Measurements from ENCODE around the gene ZBTB7A.

The ZBTB7A gene

GRCh38 chr19:4093643-4094175, 27.0 kb upstream of the ZBTB7A start:
- FAIRE-seq = no peak

GRCh38 chr19:4090356-4091220, 23.9 kb upstream of the ZBTB7A start:
- no peak for FAIRE-seq

GRCh38 chr19:4089946-4090345, 23.2 kb upstream of the ZBTB7A start:
- FAIRE-seq = no peak

GRCh38 chr19:4089400-4089908, 22.8 kb upstream of the ZBTB7A start:
- FAIRE-seq = no peak

GRCh38 chr19:4088975-4089374, 22.3 kb upstream of the ZBTB7A start:
- no peak for FAIRE-seq

- no peak for FAIRE-seq
Measured at GRCh38 chr19:4087787-4088679, 21.3 kb upstream of the ZBTB7A start.

GRCh38 chr19:4086411-4086867, 19.7 kb upstream of the ZBTB7A start:
- no peak for FAIRE-seq

- no peak for FAIRE-seq
Measured at GRCh38 chr19:4084547-4084877, 17.8 kb upstream of the ZBTB7A start.

- no peak for FAIRE-seq
Measured at GRCh38 chr19:4083677-4084546, 17.2 kb upstream of the ZBTB7A start.

GRCh38 chr19:4082172-4082571, 15.5 kb upstream of the ZBTB7A start:
- FAIRE-seq = no peak

GRCh38 chr19:4081441-4082129, 14.9 kb upstream of the ZBTB7A start:
- FAIRE-seq = no peak

GRCh38 chr19:4080473-4080872, 13.8 kb upstream of the ZBTB7A start:
- FAIRE-seq = no peak

- FAIRE-seq = no peak
Measured at GRCh38 chr19:4077800-4078684, 11.3 kb upstream of the ZBTB7A start.

- no peak for FAIRE-seq
Measured at GRCh38 chr19:4077007-4077374, 10.3 kb upstream of the ZBTB7A start.

- FAIRE-seq = no peak
Measured at GRCh38 chr19:4075373-4075772, 8.7 kb upstream of the ZBTB7A start.

- no peak for FAIRE-seq
Measured at GRCh38 chr19:4071610-4072009, 4.9 kb upstream of the ZBTB7A start.

- FAIRE-seq = no peak
Measured at GRCh38 chr19:4069331-4069959, 2.7 kb upstream of the ZBTB7A start.

- no peak for FAIRE-seq
Measured at GRCh38 chr19:4068047-4068966, 1.6 kb upstream of the ZBTB7A start.

GRCh38 chr19:4067396-4068046, 822 bp upstream of the ZBTB7A start:
- FAIRE-seq = no peak
